A204.1 (cell line): ENCODE data around the gene TUFT1.
A peak's percentile ranks its signal among the peaks of the same experiment; 100 is the strongest.
"Not testable (repeated sequence)": the region's sequence is repeated elsewhere in the genome, so short reads cannot be mapped to it uniquely, and the experiment has no call there.

Experiments used
- FAIRE-seq: peaks from 2 replicates; lab custom pipeline; 2012; peaks lifted over from hg19 to GRCh38; lab: Jason Lieb, UNC

Gene TUFT1

DNA sequence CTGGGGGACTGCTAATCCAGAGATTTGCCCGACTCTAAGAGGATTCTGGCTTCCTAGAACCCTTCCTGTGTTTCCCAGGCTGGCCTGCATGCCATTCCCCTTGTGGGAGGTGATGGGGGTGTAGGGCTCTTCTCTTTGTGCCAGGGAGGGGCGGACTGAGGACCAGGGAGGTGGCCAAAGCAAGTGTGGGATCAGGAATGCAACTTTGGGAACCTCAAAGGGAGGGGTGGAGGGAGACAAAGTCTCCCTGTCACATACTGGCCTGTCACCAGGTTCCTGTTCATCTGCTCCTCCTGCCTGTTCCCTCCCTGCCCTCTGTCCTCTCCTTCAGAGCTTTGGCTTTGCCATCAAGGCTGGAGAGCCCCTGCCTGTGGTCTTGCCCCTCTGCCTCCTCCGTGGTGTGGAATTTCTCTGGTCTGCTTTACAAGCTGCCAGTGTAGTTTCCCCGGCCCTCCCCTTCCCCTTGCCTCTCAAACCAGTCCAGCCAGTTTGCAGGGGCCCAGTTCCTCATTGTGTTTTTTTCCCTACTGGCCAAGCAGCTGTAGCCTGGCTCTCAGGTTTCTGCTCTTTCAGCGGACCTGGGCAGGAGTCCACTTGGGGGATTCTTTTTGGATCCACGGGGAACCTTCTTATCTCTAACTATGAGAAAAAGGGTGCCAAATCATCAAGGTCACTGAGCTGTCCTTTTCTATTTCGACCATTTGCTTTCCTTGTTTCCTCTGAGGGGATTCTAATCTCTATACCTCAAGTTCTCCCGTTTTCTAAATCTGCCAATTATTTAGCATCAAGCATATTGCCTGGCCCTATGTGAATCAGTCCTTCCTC, 27.1 kb upstream of the TUFT1 start:
- FAIRE-seq = no peak

DNA sequence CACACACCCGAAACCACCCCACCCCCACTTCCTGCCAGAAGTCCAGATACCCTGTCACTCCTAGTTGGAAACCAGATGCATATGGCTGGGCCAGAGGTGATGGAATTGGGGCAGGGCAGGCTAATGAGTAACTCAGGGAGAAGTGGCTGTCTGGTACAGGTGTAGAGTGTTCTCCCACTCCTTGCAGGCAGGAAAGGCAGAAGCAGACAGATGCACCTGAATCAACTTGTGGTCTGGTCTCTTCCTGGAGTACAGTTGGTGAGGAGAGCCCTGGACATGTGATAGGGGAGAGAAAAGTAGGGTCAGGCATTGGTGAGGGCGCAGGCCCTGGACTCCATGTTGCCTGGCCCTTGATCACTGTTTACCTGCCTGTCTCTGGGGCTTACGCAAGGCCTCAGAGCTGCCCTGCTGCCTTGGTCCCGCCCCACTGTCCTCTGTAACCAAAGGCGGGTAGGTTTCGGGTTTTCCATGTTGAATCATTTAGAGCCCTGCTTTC, 26.4 kb upstream of the TUFT1 start:
- no peak for FAIRE-seq

DNA sequence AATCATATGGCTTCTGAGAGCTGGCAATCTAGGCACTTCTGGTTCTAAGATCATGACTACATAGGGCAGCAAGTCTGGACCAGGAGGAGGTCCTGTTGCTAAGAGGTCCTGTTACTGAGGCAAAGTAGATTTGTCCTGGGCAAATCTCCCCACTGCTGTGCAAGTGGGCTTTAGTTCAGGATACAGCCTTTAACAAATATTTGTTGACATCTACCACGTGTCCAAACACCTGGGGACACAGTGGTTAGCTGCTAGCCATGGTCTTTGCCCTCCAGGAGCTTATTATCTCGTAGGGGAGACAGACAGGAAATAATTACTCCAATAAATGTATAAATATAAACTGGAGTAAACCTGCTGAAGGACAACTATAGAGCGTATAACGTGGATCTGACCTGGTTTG, 25.7 kb upstream of the TUFT1 start:
- no peak for FAIRE-seq

DNA sequence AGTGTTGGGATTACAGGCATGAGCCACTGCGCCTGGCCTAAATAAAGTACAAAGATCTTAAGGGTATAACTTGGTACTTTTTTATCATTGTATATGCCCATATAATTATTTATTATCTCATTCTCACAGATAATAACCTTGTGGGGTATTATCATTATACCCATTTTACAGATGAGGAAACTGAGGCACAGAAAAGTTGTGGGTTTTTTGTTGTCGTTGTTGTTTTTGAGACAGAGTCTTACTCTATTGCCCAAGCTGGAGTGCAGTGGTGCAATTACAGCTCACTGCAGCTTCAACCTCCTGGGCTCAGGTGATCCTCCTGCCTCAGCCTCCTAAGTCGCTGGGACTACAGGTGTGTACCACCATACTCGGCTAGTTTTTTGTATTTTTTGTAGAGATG, 24.8 kb upstream of the TUFT1 start:
- FAIRE-seq = no peak

DNA sequence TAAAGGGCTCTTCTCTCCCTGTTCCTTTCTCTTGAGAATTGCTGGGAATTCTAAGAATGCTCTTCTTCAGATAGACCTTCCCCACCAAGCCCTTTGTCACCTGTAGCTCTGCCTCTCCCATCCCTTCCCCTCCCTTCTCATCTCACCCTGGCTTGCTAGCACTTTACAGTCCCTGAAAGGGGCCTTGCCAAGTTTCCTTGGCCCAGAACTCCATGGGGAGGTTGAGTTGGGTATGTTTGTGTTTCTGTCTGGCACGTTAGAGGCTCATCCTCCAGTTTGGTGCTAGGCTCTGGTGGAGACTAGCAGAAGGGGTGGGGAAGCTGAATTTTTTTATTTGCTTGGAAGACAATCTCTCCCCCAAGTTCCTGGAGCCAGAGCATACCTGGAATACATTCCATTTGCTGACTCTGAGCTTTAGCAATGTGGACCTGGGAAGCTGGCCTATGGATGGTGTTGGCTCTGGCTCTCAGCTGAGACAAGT, 24.0 kb upstream of the TUFT1 start:
- FAIRE-seq = no peak

DNA sequence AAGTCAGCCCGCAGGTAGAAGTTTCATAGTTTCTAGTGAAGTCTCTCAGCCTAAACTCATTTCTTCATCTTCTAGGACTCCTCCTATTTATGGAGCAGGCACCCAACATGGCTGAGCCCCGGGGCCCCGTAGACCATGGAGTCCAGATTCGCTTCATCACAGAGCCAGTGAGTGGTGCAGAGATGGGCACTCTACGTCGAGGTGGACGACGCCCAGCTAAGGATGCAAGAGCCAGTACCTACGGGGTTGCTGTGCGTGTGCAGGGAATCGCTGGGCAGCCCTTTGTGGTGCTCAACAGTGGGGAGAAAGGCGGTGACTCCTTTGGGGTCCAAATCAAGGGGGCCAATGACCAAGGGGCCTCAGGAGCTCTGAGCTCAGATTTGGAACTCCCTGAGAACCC, 21.7 kb upstream of the TUFT1 start:
- no peak for FAIRE-seq

DNA sequence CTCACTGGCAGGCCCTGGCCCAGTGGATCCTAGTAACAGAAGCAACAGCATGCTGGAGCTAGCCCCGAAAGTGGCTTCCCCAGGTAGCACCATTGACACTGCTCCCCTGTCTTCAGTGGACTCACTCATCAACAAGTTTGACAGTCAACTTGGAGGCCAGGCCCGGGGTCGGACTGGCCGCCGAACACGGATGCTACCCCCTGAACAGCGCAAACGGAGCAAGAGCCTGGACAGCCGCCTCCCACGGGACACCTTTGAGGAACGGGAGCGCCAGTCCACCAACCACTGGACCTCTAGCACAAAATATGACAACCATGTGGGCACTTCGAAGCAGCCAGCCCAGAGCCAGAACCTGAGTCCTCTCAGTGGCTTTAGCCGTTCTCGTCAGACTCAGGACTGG, 21.2 kb upstream of the TUFT1 start:
- FAIRE-seq = no peak

DNA sequence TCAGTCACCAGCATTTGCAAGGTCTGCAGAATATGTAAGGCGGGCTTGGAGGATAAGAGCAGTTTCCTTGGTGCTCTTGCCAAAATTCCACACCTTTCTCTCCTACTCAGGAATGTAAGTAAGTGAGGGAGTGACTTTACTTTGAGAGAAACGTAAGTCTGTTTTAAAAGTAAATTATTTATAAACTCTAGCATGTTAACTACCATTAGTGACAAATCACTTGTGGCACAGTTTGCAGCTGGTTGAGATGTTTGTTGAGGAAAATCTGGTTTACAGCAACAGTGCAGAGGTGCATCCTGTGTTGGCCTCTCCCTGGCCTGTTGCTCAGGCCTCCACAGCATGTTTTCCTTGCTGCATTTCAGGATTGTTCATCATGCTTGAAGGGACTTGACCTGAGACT, 20.4 kb upstream of the TUFT1 start:
- no peak for FAIRE-seq

DNA sequence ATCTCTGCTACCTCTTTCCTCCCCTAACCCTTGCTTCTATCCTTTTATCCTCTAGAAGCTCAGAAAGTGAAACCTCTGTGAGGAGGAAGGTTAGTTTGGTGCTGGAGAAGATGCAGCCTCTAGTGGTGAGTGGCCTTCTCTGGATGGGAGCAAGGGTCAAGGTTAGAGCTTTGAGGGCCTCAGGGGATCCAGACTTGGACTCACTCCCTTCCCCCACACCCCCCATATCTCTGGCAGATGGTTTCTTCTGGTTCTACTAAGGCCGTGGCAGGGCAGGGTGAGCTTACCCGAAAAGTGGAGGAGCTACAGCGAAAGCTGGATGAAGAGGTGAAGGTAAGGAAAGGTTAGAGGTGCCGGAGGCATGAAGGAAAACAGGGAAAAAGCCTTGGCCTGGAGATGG, 19.8 kb upstream of the TUFT1 start:
- FAIRE-seq = no peak

DNA sequence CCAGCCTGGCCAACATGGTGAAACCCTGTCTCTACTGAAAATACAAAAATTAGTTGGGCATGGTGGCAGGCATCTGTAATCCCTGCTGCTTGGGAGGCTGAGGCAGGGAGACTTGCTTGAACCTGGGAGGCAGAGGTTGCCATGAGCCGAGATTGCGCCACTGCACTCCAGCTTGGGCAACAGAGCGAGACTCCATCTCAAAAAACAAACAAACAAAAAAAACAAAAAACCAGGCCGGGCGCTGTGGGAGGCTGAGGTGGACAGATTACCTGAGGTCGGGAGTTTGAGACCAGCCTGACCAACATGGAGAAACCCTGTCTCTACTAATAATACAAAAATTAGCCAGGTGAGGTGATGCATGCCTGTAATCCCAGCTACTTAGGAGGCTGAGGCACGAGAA, 17.7 kb upstream of the TUFT1 start:
- not testable (repeated sequence) for FAIRE-seq

DNA sequence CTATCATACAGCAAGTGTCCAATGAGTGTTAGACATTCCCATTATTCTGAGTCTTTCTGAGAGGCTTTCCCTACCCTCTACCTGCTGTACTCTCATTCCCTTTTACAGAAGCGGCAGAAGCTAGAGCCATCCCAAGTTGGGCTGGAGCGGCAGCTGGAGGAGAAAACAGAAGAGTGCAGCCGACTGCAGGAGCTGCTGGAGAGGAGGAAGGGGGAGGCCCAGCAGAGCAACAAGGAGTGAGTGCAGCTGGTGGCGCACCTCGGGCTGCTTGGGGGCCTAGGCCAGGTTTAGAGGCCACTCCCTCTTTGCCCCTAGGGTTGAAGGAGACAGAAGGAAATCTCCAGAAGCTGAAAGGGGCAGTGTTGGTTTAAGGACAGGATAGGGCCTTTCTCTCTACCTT, 16.8 kb upstream of the TUFT1 start:
- no peak for FAIRE-seq

DNA sequence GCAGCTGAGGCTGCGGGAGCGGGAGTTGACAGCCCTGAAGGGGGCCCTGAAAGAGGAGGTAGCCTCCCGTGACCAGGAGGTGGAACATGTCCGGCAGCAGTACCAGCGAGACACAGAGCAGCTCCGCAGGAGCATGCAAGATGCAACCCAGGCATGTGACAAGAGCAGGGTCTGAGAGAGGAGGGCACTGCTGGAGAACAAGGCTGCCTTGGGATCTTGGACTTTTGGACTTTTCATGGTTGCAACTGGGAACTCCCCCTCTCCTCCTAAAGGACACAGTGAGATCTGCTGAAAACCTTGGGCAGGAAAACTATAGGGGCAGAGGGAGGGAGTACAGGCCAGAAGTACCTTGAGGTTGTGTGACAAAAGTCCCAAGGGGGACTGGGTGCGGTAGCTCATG, 15.4 kb upstream of the TUFT1 start:
- no peak for FAIRE-seq

DNA sequence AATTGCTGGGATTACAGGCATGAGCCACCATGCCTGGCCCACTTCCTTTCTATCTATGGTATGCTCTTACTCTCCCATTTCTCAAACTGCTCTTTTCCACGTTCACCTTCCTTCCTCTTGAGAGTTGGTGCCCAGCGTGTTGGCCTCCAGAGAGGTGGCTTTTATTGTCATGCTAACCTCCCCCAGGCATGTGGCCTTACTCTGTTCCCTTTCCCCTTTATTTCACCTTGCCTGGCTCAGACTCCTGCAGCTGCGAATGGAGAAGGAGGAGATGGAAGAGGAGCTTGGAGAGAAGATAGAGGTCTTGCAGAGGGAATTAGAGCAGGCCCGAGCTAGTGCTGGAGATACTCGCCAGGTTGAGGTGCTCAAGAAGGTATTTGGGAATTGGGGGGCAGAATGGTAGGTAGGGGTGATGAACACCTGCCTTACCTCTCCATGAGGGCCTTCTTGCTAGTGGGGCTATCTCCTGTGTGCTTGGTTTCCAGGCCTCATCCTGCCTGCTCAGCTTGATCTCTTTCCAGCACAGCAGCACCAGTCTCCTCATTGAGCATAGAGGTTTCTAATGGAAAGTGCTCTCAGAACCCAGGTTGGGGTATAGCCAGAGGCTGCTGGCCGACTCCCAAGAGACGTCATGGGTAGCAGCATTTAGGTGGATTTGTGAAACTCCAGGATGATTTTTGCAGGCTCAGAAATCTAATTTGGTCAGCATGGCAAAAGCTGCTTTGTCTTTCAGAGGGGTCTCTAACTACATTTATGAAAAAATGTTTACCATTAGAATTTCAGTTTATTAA, 13.2 kb upstream of the TUFT1 start:
- no peak for FAIRE-seq

DNA sequence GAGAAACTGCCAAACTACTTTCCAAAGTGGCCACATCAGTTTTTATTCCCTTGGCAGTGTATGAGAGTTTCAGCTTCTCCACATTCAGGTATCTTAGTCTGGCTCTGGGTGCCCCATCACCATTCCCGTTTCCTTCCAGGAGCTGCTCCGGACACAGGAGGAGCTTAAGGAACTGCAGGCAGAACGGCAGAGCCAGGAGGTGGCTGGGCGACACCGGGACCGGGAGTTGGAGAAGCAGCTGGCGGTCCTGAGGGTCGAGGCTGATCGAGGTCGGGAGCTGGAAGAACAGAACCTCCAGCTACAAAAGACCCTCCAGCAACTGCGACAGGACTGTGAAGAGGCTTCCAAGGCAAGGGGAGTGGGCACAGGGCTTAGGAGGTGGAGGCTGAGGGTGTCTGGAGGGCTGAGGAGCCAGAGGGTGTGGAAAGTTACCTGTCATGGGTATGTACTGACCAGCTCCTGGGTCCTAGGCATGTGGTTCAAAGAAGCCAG, 10.9 kb upstream of the TUFT1 start:
- FAIRE-seq = no peak

DNA sequence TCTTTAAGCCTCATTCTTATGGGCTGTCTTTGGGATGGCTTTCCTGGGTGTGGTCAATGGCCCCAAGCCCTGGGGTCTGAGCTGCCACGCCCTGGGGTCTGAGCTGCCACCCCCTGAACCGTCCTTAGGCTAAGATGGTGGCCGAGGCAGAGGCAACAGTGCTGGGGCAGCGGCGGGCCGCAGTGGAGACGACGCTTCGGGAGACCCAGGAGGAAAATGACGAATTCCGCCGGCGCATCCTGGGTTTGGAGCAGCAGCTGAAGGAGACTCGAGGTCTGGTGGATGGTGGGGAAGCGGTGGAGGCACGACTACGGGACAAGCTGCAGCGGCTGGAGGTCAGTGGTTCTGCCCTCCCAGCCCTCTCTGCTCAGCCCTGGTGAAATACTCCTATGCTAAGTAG, 10.3 kb upstream of the TUFT1 start:
- FAIRE-seq = no peak

DNA sequence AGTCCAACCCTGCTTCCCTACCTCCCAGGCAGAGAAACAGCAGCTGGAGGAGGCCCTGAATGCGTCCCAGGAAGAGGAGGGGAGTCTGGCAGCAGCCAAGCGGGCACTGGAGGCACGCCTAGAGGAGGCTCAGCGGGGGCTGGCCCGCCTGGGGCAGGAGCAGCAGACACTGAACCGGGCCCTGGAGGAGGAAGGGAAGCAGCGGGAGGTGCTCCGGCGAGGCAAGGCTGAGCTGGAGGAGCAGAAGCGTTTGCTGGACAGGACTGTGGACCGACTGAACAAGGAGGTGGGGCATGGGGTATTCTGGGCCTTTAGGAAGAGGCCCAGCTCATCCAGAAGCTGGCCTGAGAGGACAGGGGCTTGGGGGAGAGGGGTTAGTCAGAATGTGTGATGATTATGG, 9.6 kb upstream of the TUFT1 start:
- FAIRE-seq = no peak

DNA sequence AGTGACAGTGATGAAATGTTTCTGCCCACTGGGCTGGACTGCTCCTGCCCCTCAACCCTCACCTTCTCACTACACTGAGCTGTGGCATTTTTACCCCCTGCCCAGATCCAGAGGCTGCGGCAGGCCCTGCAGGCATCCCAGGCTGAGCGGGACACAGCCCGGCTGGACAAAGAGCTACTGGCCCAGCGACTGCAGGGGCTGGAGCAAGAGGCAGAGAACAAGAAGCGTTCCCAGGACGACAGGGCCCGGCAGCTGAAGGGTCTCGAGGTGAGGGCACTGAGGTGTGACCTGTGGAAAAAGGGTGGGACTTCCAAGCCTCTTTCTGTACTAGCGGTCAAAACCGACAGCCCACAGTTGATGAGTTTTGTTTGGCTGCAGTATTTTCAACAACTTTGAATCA, 6.2 kb upstream of the TUFT1 start:
- no peak for FAIRE-seq

DNA sequence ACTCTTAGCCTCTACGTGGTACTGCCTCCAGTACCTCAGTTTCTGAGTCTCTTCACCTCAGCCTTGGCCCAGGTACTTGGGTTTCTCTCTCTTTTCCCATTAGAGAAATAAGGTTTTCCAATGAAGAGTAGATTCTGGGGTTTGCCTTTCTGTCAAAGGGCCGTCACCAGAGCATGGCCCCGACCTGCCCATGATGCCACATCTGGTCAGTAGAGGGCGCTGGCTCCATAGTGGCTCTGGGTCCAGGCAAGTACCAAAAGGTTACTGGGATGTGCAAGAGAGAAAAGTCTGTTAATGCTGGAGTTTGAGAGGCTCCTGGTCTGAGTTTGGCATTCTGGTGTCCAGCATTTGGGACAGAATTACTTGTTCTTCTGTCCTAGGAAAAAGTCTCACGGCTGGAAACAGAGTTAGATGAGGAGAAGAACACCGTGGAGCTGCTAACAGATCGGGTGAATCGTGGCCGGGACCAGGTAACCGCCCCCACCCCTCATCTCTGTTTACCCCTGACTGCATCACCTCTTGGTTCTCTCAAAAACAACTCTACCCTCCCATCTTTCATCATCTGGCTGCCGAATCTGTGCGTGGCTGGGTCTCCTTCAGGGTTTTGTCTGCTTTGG, 5.3 kb upstream of the TUFT1 start:
- FAIRE-seq = peak; percentile 58

DNA sequence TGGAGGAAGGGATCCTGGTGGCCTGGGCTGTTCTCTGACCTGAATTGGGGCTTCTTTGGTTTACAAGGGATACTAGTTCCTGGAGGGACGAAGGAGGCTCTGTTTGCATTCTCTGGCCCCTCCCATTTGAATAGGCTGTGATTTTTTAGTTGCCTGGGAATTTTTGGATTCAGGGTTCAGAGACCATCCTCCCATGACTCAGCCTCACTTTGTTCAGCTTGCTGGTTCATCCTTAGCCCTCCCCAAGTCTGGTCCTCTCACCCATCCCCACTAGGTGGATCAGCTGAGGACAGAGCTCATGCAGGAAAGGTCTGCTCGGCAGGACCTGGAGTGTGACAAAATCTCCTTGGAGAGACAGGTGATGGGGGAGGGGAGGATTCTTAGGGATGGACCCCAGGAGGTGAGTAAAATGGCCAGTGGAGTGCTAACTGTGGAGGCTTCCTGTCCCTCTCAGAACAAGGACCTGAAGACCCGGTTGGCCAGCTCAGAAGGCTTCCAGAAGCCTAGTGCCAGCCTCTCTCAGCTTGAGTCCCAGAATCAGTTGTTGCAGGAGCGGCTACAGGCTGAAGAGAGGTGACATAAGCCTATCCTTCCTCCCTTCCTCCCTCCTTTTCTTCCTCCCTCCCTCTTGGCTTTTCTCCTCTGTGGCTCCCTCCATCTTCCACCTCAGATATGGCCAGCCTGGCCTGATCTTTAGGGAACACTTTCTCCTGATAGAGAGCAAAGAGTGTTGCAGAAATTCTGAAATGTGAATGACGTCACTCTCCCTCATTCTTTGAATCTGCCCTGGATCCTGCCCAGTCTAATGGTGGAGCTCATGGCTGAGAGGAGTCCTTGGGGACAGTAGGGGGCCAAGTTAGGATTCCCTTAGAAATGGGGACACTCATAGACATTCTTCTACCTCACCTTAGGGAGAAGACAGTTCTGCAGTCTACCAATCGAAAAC, 4.5 kb upstream of the TUFT1 start:
- no peak for FAIRE-seq

DNA sequence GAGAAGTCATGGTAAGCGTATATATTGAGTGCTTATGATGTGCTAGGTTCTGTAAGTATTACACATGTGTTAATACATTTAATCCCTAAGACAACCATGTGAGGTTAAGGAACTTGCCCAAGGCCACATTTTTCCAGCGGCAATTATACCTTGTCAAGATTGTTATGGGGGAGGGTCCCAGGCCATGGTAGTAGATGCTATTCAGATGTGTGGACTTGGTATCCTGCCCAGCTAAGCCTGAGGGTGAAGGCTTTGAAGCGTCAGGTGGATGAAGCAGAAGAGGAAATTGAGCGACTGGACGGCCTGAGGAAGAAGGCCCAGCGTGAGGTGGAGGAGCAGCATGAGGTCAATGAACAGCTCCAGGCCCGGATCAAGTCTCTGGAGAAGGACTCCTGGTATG, 3.6 kb upstream of the TUFT1 start:
- FAIRE-seq = no peak

DNA sequence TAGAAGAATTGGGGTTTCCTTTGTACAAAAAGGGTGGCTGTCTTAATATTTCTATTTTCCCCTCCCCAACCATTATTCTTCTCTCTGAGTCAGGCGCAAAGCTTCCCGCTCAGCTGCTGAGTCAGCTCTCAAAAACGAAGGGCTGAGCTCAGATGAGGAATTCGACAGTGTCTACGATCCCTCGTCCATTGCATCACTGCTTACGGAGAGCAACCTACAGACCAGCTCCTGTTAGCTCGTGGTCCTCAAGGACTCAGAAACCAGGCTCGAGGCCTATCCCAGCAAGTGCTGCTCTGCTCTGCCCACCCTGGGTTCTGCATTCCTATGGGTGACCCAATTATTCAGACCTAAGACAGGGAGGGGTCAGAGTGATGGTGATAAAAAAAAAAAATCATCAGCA, 3.0 kb upstream of the TUFT1 start:
- no peak for FAIRE-seq
